MM.1S (cell line): Measurements from ENCODE around the gene ZBTB39.

Source experiments
- DNase-seq: peaks from one replicate; pipeline ENCODE4 v3.0.0-alpha.2; 2015
- H2AFZ ChIP-seq: fragments of 300-600 bp; sonication (generic); 2 replicates; pipeline ENCODE4 v1.6.0; 2016; ENCODE audit warnings: antibody characterized with exemption, low read length
- H3F3A ChIP-seq: fragments of 300-600 bp; sonication (generic); 2 replicates; pipeline ENCODE4 v1.6.1; 2016; ENCODE audit warnings: mild to moderate bottlenecking, antibody characterized with exemption, low read length, moderate library complexity, mixed read lengths; ENCODE audit not compliant: insufficient read depth
- H3K27ac ChIP-seq: fragments of 300-600 bp; sonication (generic); 2 replicates; pipeline ENCODE4 v1.5.1; 2016; ENCODE audit warnings: mild to moderate bottlenecking, low read length
- H3K27me3 ChIP-seq: fragments of 300-600 bp; sonication (generic); replicated peaks from 2 replicates; pipeline ENCODE4 v1.6.0; 2016; ENCODE audit warnings: low read length; ENCODE audit not compliant: insufficient read depth
- H3K36me3 ChIP-seq: fragments of 300-600 bp; sonication (generic); replicated peaks from 2 replicates; pipeline ENCODE4 v1.6.1; 2016; ENCODE audit warnings: mild to moderate bottlenecking, low read length, mixed read lengths; ENCODE audit not compliant: insufficient read depth
- H3K4me1 ChIP-seq: fragments of 300-600 bp; sonication (generic); 2 replicates; pipeline ENCODE4 v1.6.1; 2016; ENCODE audit warnings: low read length, mixed read lengths
- H3K4me2 ChIP-seq: fragments of 300-600 bp; sonication (generic); 2 replicates; pipeline ENCODE4 v1.6.0; 2016; ENCODE audit warnings: low read depth, low read length
- H3K4me3 ChIP-seq: fragments of 300-600 bp; sonication (generic); 2 replicates; pipeline ENCODE4 v1.5.1; 2016; ENCODE audit warnings: low read length, mixed read lengths
- H3K79me2 ChIP-seq: fragments of 300-600 bp; sonication (generic); 2 replicates; pipeline ENCODE4 v1.6.1; 2016; ENCODE audit warnings: mixed run types, low read length, mixed read lengths
- H3K9ac ChIP-seq: fragments of 300-600 bp; sonication (generic); 2 replicates; pipeline ENCODE4 v1.6.1; 2016; ENCODE audit warnings: low read length, mixed read lengths
- H3K9me2 ChIP-seq: fragments of 300-600 bp; sonication (generic); replicated peaks from 2 replicates; pipeline ENCODE4 v1.6.1; 2016; ENCODE audit warnings: mild to moderate bottlenecking, low read length, mixed read lengths; ENCODE audit not compliant: insufficient read depth
- H3K9me3 ChIP-seq: fragments of 300-600 bp; sonication (generic); replicated peaks from 2 replicates; pipeline ENCODE4 v1.6.1; 2016; ENCODE audit warnings: mild to moderate bottlenecking, low read length, mixed read lengths; ENCODE audit not compliant: insufficient read depth
- H4K20me1 ChIP-seq: fragments of 300-600 bp; sonication (generic); 2 replicates; pipeline ENCODE4 v1.6.1; 2016; ENCODE audit warnings: mild to moderate bottlenecking, low read length, moderate library complexity, mixed read lengths; ENCODE audit not compliant: insufficient read depth
- CTCF ChIP-seq: fragments of 300-600 bp; sonication (generic); IDR thresholded peaks from 2 replicates; pipeline ENCODE4 v1.5.1; 2016; ENCODE audit warnings: antibody characterized with exemption, low read length, mixed read lengths
- EZH2 ChIP-seq: fragments of 300-600 bp; sonication (generic); optimal IDR thresholded peaks from 2 replicates; pipeline ENCODE3; 2017; ENCODE audit warnings: low read depth, mild to moderate bottlenecking, antibody characterized with exemption, low read length, mixed read lengths
- EZH2phosphoT487 ChIP-seq: fragments of 300-600 bp; sonication (generic); IDR thresholded peaks from 2 replicates; pipeline ENCODE4 v1.6.1; 2018; ENCODE audit warnings: antibody characterized with exemption, low read length

The ZBTB39 gene

DNA sequence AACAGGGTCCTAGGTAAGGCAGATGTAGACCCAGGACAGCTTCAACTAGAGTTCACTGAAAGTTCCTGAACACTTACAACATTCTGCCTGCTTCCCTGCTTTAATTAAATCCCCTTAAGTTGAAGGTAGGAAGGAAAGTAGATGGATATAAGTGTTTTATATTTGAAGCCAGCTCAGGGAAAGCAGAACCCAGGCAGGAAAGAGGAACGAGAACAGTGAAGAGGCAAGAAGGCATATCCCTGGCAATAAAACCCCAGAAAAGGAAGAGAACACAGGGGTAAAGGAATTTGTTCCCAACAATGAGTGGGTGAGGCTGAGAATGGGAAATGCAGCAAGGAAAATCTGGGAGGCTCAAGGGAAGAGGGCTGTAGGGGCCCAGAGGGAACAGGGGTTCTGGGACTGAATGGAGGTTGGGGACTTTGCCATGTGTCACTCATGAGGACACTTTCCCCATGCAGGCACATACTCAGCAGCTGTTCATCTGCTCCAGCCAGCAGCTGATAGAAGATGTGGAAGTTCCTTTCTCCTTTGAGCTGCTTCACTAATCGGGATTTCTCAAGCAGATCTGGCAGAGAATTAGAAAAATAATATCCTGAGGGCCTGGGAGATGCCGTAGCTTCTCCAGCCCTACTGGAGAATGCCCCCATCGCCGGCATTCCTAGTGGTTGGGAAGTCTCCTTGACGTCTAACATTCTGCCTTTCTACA lies 39.9 kb upstream of the ZBTB39 start:
- H3K27me3 ChIP-seq = no peaks in the 10 kb centered on the region
- no peaks in the 10 kb centered on the region for H3K36me3 ChIP-seq
- H3K27ac ChIP-seq = no peak overlapping the region
- no peak overlapping the region for H2AFZ ChIP-seq
- H3K9me3 ChIP-seq = no peaks in the 10 kb centered on the region
- H3F3A ChIP-seq = no peaks in the 10 kb centered on the region
- H3K4me3 ChIP-seq = no peak overlapping the region
- no peaks in the 10 kb centered on the region for H3K9me2 ChIP-seq
- H3K79me2 ChIP-seq = no peaks in the 10 kb centered on the region
- H4K20me1 ChIP-seq = no peaks in the 10 kb centered on the region
- TF ChIP-seq CTCF (no peak), EZH2 (no peak), EZH2phosphoT487 (no peak)
- no peaks in the 10 kb centered on the region for H3K4me1 ChIP-seq
- H3K4me2 ChIP-seq = no peak overlapping the region
- no peak for DNase-seq
- H3K9ac ChIP-seq = no peak overlapping the region

- no peaks in the 10 kb centered on the region for H3K79me2 ChIP-seq
- H3K27me3 ChIP-seq = no peaks in the 10 kb centered on the region
- H2AFZ ChIP-seq = no peak overlapping the region
- H3K4me1 ChIP-seq = no peaks in the 10 kb centered on the region
- no peak overlapping the region for H3K4me2 ChIP-seq
- H3K27ac ChIP-seq = no peak overlapping the region
- no peaks in the 10 kb centered on the region for H3K9me3 ChIP-seq
- H3K36me3 ChIP-seq = no peaks in the 10 kb centered on the region
- H4K20me1 ChIP-seq = no peaks in the 10 kb centered on the region
- TF ChIP-seq EZH2 (no peak), CTCF (no peak), EZH2phosphoT487 (no peak)
- H3K9ac ChIP-seq = no peak overlapping the region
- no peak for DNase-seq
- H3K9me2 ChIP-seq = no peaks in the 10 kb centered on the region
- no peak overlapping the region for H3K4me3 ChIP-seq
- H3F3A ChIP-seq = no peaks in the 10 kb centered on the region
Measured at GRCh38 chr12:57044889-57045288, 38.5 kb upstream of the ZBTB39 start.

GRCh38 chr12:57044468-57044867 lies 38.1 kb upstream of the ZBTB39 start:
- Histone ChIP-seq H4K20me1 (no peaks in the 10 kb centered on the region), H3F3A (no peaks in the 10 kb centered on the region), H3K27me3 (no peaks in the 10 kb centered on the region)

More at GRCh38 chr12:57044468-57044867, 38.1 kb upstream of the ZBTB39 start:
- H2AFZ ChIP-seq = no peak overlapping the region
- no peak overlapping the region for H3K4me2 ChIP-seq
- TF ChIP-seq CTCF = no peak
- no peak for TF ChIP-seq EZH2phosphoT487
- no peak for TF ChIP-seq EZH2
- no peaks in the 10 kb centered on the region for H3K9me3 ChIP-seq
- H3K79me2 ChIP-seq = no peaks in the 10 kb centered on the region
- no peaks in the 10 kb centered on the region for H3K36me3 ChIP-seq
- H3K4me1 ChIP-seq = no peaks in the 10 kb centered on the region
- no peak for DNase-seq
- H3K27ac ChIP-seq = no peak overlapping the region
- no peaks in the 10 kb centered on the region for H3K9me2 ChIP-seq
- no peak overlapping the region for H3K9ac ChIP-seq
- no peak overlapping the region for H3K4me3 ChIP-seq
